GM21528 (cell line): ENCODE measurements around the gene CNTN4.

Source experiments
- ATAC-seq: cut with Tn5 transposase; IDR thresholded peaks from one replicate; pipeline ENCODE4 v1.9.1; 2021; ENCODE audit warnings: mild to moderate bottlenecking, moderate library complexity; ENCODE audit not compliant: unreplicated experiment, low FRiP score

The CNTN4 gene

GRCh38 chr3:2250783-2251182 is 152.1 kb downstream of the CNTN4 start:
- ATAC-seq, result no peak

GRCh38 chr3:2261747-2262146 is 163.1 kb downstream of the CNTN4 start:
- no peak for ATAC-seq

- no peak for ATAC-seq
Observed at GRCh38 chr3:2262204-2262603, 163.5 kb downstream of the CNTN4 start.

GRCh38 chr3:2266606-2267005 is 167.9 kb downstream of the CNTN4 start:
- no peak for ATAC-seq

- ATAC-seq, result no peak
Observed at GRCh38 chr3:2268779-2269178, 170.1 kb downstream of the CNTN4 start.

- no peak for ATAC-seq
Observed at GRCh38 chr3:2274526-2274925, 175.9 kb downstream of the CNTN4 start.

- ATAC-seq, result no peak
Observed at GRCh38 chr3:2283818-2284217, 185.2 kb downstream of the CNTN4 start.

GRCh38 chr3:2300938-2301337 is 202.3 kb downstream of the CNTN4 start:
- ATAC-seq, result no peak

GRCh38 chr3:2301361-2301760 is 202.7 kb downstream of the CNTN4 start:
- ATAC-seq, result no peak

GRCh38 chr3:2303566-2303965 is 204.9 kb downstream of the CNTN4 start:
- ATAC-seq, result no peak

- ATAC-seq, result no peak
Observed at GRCh38 chr3:2311022-2311421, 212.4 kb downstream of the CNTN4 start.

GRCh38 chr3:2317521-2317920 is 218.9 kb downstream of the CNTN4 start:
- no peak for ATAC-seq

- ATAC-seq, result no peak
Observed at GRCh38 chr3:2334921-2335320, 236.3 kb downstream of the CNTN4 start.

GRCh38 chr3:2343031-2343682 is 244.5 kb downstream of the CNTN4 start:
- no peak for ATAC-seq

GRCh38 chr3:2352134-2352762 is 253.6 kb downstream of the CNTN4 start:
- ATAC-seq, result no peak

- no peak for ATAC-seq
Observed at GRCh38 chr3:2354702-2355101, 256.0 kb downstream of the CNTN4 start.

- no peak for ATAC-seq
Observed at GRCh38 chr3:2356298-2356950, 257.8 kb downstream of the CNTN4 start.

- no peak for ATAC-seq
Observed at GRCh38 chr3:2360815-2361214, 262.1 kb downstream of the CNTN4 start.

GRCh38 chr3:2362122-2362521 is 263.5 kb downstream of the CNTN4 start:
- no peak for ATAC-seq

- no peak for ATAC-seq
Observed at GRCh38 chr3:2363854-2364253, 265.2 kb downstream of the CNTN4 start.

GRCh38 chr3:2370317-2370716 is 271.7 kb downstream of the CNTN4 start:
- ATAC-seq, result no peak

- ATAC-seq, result no peak
Observed at GRCh38 chr3:2372306-2372705, 273.6 kb downstream of the CNTN4 start.
